CD14-positive monocyte (primary cell): ENCODE results near the gene MTG2. TPM values are rescaled to one million over a fixed set of nuclear protein-coding genes. Genes with fewer than 3 reads are reported as not detected.

Source experiments
- DNase-seq, 3 donors: peaks; one replicate each; pipeline ENCODE4 v3.0.0-alpha.2; 2011 to 2022
- H2AFZ ChIP-seq: 2 replicates; pipeline ENCODE4 v1.6.0; 2012; ENCODE audit warnings: mild to moderate bottlenecking, low read depth, low read length, inconsistent platforms; ENCODE audit not compliant: insufficient read depth, poor library complexity, severe bottlenecking
- H3K27ac ChIP-seq, 2 donors: 1 replicate in 1 of 2; 2 replicates in 1 of 2; pipeline ENCODE4 v1.5.1; 2012 to 2013; ENCODE audit warnings: low read length in 2 of 2, control low read depth in 1 of 2, inconsistent platforms in 1 of 2, low read depth in 1 of 2, mild to moderate bottlenecking in 1 of 2
- H3K27me3 ChIP-seq, 2 donors: one replicate each; pipeline versions ENCODE4 v1.6.0 to v1.6.1; 2011 to 2013; ENCODE audit warnings: low read length in 2 of 2; ENCODE audit not compliant: control insufficient read depth in 2 of 2, insufficient read depth in 2 of 2
- H3K36me3 ChIP-seq, 2 donors: replicated peaks in 1 of 2; 1 replicate in 1 of 2; 2 replicates in 1 of 2; pipeline versions ENCODE4 v1.5.1 to v1.6.1; 2012 to 2013; ENCODE audit warnings: low read length in 2 of 2, control low read depth in 1 of 2, inconsistent platforms in 1 of 2, mild to moderate bottlenecking in 1 of 2; ENCODE audit not compliant: insufficient read depth in 2 of 2, control insufficient read depth in 1 of 2
- H3K4me1 ChIP-seq, 2 donors: 1 replicate in 1 of 2; 2 replicates in 1 of 2; pipeline versions ENCODE4 v1.5.1 to v1.6.1; 2012 to 2013; ENCODE audit warnings: low read length in 2 of 2, control low read depth in 1 of 2, inconsistent platforms in 1 of 2, mild to moderate bottlenecking in 1 of 2, moderate library complexity in 1 of 2; ENCODE audit not compliant: insufficient read depth in 2 of 2, control insufficient read depth in 1 of 2
- H3K4me2 ChIP-seq: replicated peaks from 2 replicates; pipeline ENCODE3; 2012; ENCODE audit warnings: low read length, moderate library complexity, mild to moderate bottlenecking; ENCODE audit not compliant: poor library complexity, severe bottlenecking; ENCODE audit errors: extremely low read depth
- H3K4me3 ChIP-seq, 3 experiments: fragments of 200-600 bp in 1 of 3; sonication (generic) in 1 of 3; replicated peaks in 1 of 3; 1 replicate in 2 of 3; 2 replicates in 1 of 3; pipeline ENCODE4 v1.5.1; 2011 to 2013; ENCODE audit warnings: low read length in 3 of 3, mild to moderate bottlenecking in 3 of 3, control low read depth in 2 of 3, low read depth in 2 of 3, inconsistent platforms in 1 of 3, moderate library complexity in 1 of 3
- H3K79me2 ChIP-seq: 2 replicates; pipeline ENCODE4 v1.6.0; 2012; ENCODE audit warnings: mild to moderate bottlenecking, control low read depth, inconsistent platforms, low read length, moderate library complexity; ENCODE audit not compliant: insufficient read depth
- H3K9ac ChIP-seq: 2 replicates; pipeline ENCODE4 v1.6.0; 2017; ENCODE audit warnings: low read length, mild to moderate bottlenecking; ENCODE audit not compliant: insufficient read depth, poor library complexity, severe bottlenecking
- H3K9me3 ChIP-seq, 2 donors: replicated peaks in 1 of 2; 1 replicate in 1 of 2; 2 replicates in 1 of 2; pipeline versions ENCODE4 v1.5.1 to v1.6.1; 2012 to 2013; ENCODE audit warnings: low read length in 2 of 2, control low read depth in 1 of 2; ENCODE audit not compliant: control insufficient read depth in 1 of 2, insufficient read depth in 1 of 2
- H4K20me1 ChIP-seq: 2 replicates; pipeline ENCODE4 v1.6.0; 2012; ENCODE audit warnings: mild to moderate bottlenecking, low read length, control low read depth, moderate library complexity; ENCODE audit not compliant: insufficient read depth
- H3K27ac Mint-ChIP-seq, 7 donors: one replicate each; pipeline ENCODE4 v1.8.0; 2020; ENCODE audit warnings: mild to moderate bottlenecking in 7 of 7, mixed read lengths in 7 of 7, moderate library complexity in 6 of 7, inconsistent platforms in 2 of 7
- H3K27me3 Mint-ChIP-seq, 3 donors: one replicate each; pipeline ENCODE4 v1.8.0; 2021 to 2022; ENCODE audit warnings: low read depth in 3 of 3, mild to moderate bottlenecking in 3 of 3, mixed read lengths in 3 of 3, moderate library complexity in 3 of 3, inconsistent platforms in 1 of 3
- H3K36me3 Mint-ChIP-seq, 2 donors: one replicate each; pipeline ENCODE4 v1.8.0; 2020; ENCODE audit warnings: mixed read lengths in 2 of 2, inconsistent platforms in 1 of 2, mild to moderate bottlenecking in 1 of 2
- H3K4me1 Mint-ChIP-seq: one replicate; pipeline ENCODE4 v1.8.0; 2020; ENCODE audit warnings: mild to moderate bottlenecking, mixed read lengths
- H3K4me3 Mint-ChIP-seq, 2 donors: one replicate each; pipeline ENCODE4 v1.8.0; 2020; ENCODE audit warnings: mild to moderate bottlenecking in 2 of 2, mixed read lengths in 2 of 2, moderate library complexity in 1 of 2
- H3K9me3 Mint-ChIP-seq, 7 donors: one replicate each; pipeline ENCODE4 v1.8.0; 2020 to 2022; ENCODE audit warnings: mixed read lengths in 7 of 7, mild to moderate bottlenecking in 6 of 7, moderate library complexity in 6 of 7, inconsistent platforms in 2 of 7
- CTCF ChIP-seq: fragments of 200-600 bp; IDR thresholded peaks from one replicate; pipeline ENCODE4 v1.8.0; 2022; ENCODE audit warnings: antibody characterized with exemption, mild to moderate bottlenecking
- WGBS: methylation state at CpG from one replicate; pipeline ENCODE4 v1.1.5; 2013; ENCODE audit warnings: missing lambda C conversion rate; ENCODE audit not compliant: insufficient coverage; 5-methylcytosine and 5-hydroxymethylcytosine counted together
- intact Hi-C, 2 donors: fragments of 100-400 bp; cut with micrococcal nuclease; formaldehyde crosslinking; loops; one replicate each; pipeline versions ENCODE4 v1.15.0 to v1.15.1; 2023
- polyA plus RNA-seq, 3 donors: library from polyadenylated mRNA; depleted of rRNA in 1 of 3; unstranded in 2 of 3; stranded (reverse) in 1 of 3; fragments of 300-500 nt in 2 of 3; fragments of >200 nt in 1 of 3; fragmentation: Illumina TruSeq in 2 of 3; gene quantifications; 1 replicate in 2 of 3; 2 replicates in 1 of 3; pipeline ENCODE4 v1.2.3, GENCODE V29; 2012 to 2021

The MTG2 gene
- polyA plus RNA-seq, 3 donors, result 10.8 to 16.1 (median 14.9) TPM

DNA sequence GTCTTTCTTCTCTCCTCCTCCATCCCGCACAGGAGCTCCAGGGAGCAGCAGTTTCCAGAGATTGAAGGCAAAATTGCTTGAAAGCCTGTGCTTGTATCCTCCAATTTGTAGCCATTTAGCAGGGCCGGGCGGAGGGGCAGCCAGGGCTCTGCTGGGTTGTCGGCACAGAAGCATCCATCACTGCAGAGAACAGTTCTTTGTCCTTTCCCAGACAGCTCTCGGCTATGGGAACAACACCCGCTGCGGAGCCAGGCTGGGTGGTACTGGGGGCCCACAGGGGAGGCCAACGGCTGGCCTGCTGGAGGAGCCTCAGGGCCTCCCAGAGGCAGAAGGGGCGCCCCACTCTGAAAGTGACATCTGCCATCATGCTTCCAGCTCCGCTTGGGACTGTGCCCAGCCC lies 29.5 kb downstream of the MTG2 start:
- Histone ChIP-seq H2AFZ (no peak overlapping the region), H4K20me1 (no peaks in the 10 kb centered on the region), H3K9ac (no peak overlapping the region), H3K4me2 (no peak overlapping the region), H3K79me2 (no peaks in the 10 kb centered on the region), H3K4me1 (no peaks in the 10 kb centered on the region), H3K27me3 (peaks cover 0 to 9% of the 10 kb centered on the region in 2 donors), H3K4me3 (no peak overlapping the region), H3K27ac (no peak overlapping the region), H3K36me3 (no peaks in the 10 kb centered on the region), H3K9me3 (no peaks in the 10 kb centered on the region)
- Mint-ChIP-seq H3K27ac (no peak overlapping the region), H3K27me3 (peaks cover 5 to 32% (median 14%) of the 10 kb centered on the region in 3 donors), H3K9me3 (no peaks in the 10 kb centered on the region), H3K4me1 (no peaks in the 10 kb centered on the region), H3K36me3 (no peaks in the 10 kb centered on the region), H3K4me3 (no peak overlapping the region)
- intact Hi-C loops, result no loop called here
- TF ChIP-seq CTCF, result no peak
- WGBS, result 40% methylated on average over 9 of the region's 10 CpGs
- no peak for DNase-seq

DNA sequence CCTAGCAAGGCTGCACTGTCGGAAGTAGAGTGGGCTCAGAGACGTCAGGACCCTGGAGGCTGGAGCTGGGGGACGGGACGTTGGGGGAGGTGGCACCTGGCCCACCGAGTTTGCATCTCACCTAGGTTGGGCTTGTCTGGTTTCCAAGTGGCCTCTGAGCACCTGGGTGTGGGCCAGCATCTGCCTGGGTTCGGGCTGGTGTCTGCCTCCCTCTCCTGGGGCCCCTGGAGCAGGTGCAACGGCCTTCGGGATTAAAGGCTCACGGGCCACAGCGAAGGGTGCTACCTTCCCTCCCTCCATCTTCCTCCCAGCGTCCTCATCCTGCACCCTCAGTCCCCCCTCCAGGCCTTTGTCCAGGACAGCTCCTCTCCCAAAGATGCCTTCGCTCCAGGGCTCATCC lies 31.2 kb downstream of the MTG2 start:
- no peaks in the 10 kb centered on the region for H3K36me3 Mint-ChIP-seq
- no peak for TF ChIP-seq CTCF
- H3K9me3 Mint-ChIP-seq, result peaks cover 0 to under 1% (median 0%) of the 10 kb centered on the region in 7 donors
- intact Hi-C loops, result no loop called here
- 76% methylated on average over 12 of the region's 12 CpGs for WGBS
- H3K4me3 Mint-ChIP-seq, result no peak overlapping the region
- no peak overlapping the region for H3K4me2 ChIP-seq
- no peak overlapping the region for H3K27ac ChIP-seq
- no peaks in the 10 kb centered on the region for H3K36me3 ChIP-seq
- H3K4me1 Mint-ChIP-seq, result no peaks in the 10 kb centered on the region
- H3K4me3 ChIP-seq, result no peak overlapping the region
- H2AFZ ChIP-seq, result no peak overlapping the region
- peaks cover 0 to 23% of the 10 kb centered on the region in 2 donors for H3K27me3 ChIP-seq
- no peak overlapping the region for H3K9ac ChIP-seq
- peaks cover 12 to 46% (median 26%) of the 10 kb centered on the region in 3 donors for H3K27me3 Mint-ChIP-seq
- H3K4me1 ChIP-seq, result no peaks in the 10 kb centered on the region
- H3K79me2 ChIP-seq, result no peaks in the 10 kb centered on the region
- H3K9me3 ChIP-seq, result peaks cover 0 to 3% of the 10 kb centered on the region in 2 donors
- H3K27ac Mint-ChIP-seq, result peak overlapping the region in 1 of 7 donors; percentile 45
- no peak for DNase-seq
- H4K20me1 ChIP-seq, result no peaks in the 10 kb centered on the region
